HepG2 (cell line): ENCODE results near the gene SDK1.

Experiments
- CHD4 ChIP-seq: fragments of 200-600 bp; sonication (generic); IDR thresholded peaks from 2 replicates; pipeline ENCODE4 v1.7.0; 2017; ENCODE audit warnings: mild to moderate bottlenecking, low read length, borderline replicate concordance
- CREB1 ChIP-seq, 2 experiments: fragments of 450-650 bp in 1 of 2; IDR thresholded peaks; 2 replicates each; pipeline ENCODE4 v1.6.1; 2016 to 2017; ENCODE audit warnings: control low read depth in 1 of 2, mild to moderate bottlenecking in 1 of 2, missing compliant biosample characterization in 1 of 2, missing genetic modification characterization in 1 of 2
- ETV5 ChIP-seq: IDR thresholded peaks from 2 replicates; pipeline ENCODE4 v1.6.1; 2018; ENCODE audit warnings: missing biosample characterization, missing genetic modification reagents, inconsistent platforms, borderline replicate concordance
- FOXM1 ChIP-seq: sonication (generic); formaldehyde crosslinking; IDR thresholded peaks from 2 replicates; pipeline ENCODE4 v1.5.0; 2020; ENCODE audit warnings: missing genetic modification reagents
- JUND ChIP-seq: sonication (generic); formaldehyde crosslinking; IDR thresholded peaks from 2 replicates; pipeline ENCODE4 v1.8.0; 2022; ENCODE audit warnings: mild to moderate bottlenecking, missing genetic modification reagents
- MAX ChIP-seq: IDR thresholded peaks from 2 replicates; pipeline ENCODE4 v1.6.1; 2012; ENCODE audit warnings: inconsistent platforms
- MAZ ChIP-seq, 2 experiments: sonication (generic) in 1 of 2; formaldehyde crosslinking in 1 of 2; IDR thresholded peaks; 2 replicates each; pipeline versions ENCODE4 v1.5.0 to v1.6.1; 2012 to 2020; ENCODE audit warnings: low read depth in 2 of 2, mild to moderate bottlenecking in 2 of 2, borderline replicate concordance in 1 of 2, improper control_type of control experiment in 1 of 2, low read length in 1 of 2, missing genetic modification reagents in 1 of 2, moderate library complexity in 1 of 2
- MXD4 ChIP-seq: IDR thresholded peaks from 2 replicates; pipeline ENCODE4 v1.6.1; 2016; ENCODE audit warnings: mild to moderate bottlenecking, missing biosample characterization, missing genetic modification reagents
- MYPOP ChIP-seq: sonication (generic); formaldehyde crosslinking; IDR thresholded peaks from 2 replicates; pipeline ENCODE4 v1.8.1; 2023; ENCODE audit warnings: mild to moderate bottlenecking, moderate library complexity, missing genetic modification reagents
- TFDP2 ChIP-seq: sonication (generic); formaldehyde crosslinking; IDR thresholded peaks from 2 replicates; pipeline ENCODE4 v1.4.0; 2020; ENCODE audit warnings: missing genetic modification reagents
- ZNF280B ChIP-seq: sonication (generic); formaldehyde crosslinking; IDR thresholded peaks from 2 replicates; pipeline ENCODE4 v1.5.0; 2020; ENCODE audit warnings: missing genetic modification reagents, mild to moderate bottlenecking, borderline replicate concordance

GRCh38 chr7:4000934-4001333, 699.9 kb downstream of the SDK1 start:
- TF ChIP-seq TFDP2 (CRISPR knock-in tag) (no peak), MAX (no peak), JUND (CRISPR knock-in tag) (no peak), ZNF280B (CRISPR knock-in tag) (no peak), CREB1 (IDR thresholded peaks at IDR 0.05) (no peak), CREB1 (CRISPR knock-in tag; IDR thresholded peaks at IDR 0.05) (no peak), MYPOP (no peak), CHD4 (no peak), MXD4 (CRISPR knock-in tag) (no peak), MAZ (IDR thresholded peaks at IDR 0.05; ENCODE audit: borderline replicate concordance, low read depth, low read length) (no peak), MAZ (CRISPR knock-in tag; IDR thresholded peaks at IDR 0.05; ENCODE audit: low read depth) (no peak), FOXM1 (CRISPR knock-in tag) (no peak), ETV5 (no peak)
